Ureter (tissue), 1 donor: ENCODE measurements around the gene GPR17. TPM values are rescaled to one million over a fixed set of nuclear protein-coding genes. Genes with fewer than 3 reads are reported as not detected.

Source experiments
- DNase-seq: peaks from one replicate; pipeline ENCODE4 v3.0.0-alpha.2; 2020; ENCODE audit warnings: low spot score
- total RNA-seq: library from RNA; stranded (reverse); gene quantifications from one replicate; pipeline ENCODE4 v1.2.4, GENCODE V29; 2023
- donor health status: DM: yes; HTN: yes; CAD: no.

The GPR17 gene, protein sequence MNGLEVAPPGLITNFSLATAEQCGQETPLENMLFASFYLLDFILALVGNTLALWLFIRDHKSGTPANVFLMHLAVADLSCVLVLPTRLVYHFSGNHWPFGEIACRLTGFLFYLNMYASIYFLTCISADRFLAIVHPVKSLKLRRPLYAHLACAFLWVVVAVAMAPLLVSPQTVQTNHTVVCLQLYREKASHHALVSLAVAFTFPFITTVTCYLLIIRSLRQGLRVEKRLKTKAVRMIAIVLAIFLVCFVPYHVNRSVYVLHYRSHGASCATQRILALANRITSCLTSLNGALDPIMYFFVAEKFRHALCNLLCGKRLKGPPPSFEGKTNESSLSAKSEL
- not detected for total RNA-seq

DNA sequence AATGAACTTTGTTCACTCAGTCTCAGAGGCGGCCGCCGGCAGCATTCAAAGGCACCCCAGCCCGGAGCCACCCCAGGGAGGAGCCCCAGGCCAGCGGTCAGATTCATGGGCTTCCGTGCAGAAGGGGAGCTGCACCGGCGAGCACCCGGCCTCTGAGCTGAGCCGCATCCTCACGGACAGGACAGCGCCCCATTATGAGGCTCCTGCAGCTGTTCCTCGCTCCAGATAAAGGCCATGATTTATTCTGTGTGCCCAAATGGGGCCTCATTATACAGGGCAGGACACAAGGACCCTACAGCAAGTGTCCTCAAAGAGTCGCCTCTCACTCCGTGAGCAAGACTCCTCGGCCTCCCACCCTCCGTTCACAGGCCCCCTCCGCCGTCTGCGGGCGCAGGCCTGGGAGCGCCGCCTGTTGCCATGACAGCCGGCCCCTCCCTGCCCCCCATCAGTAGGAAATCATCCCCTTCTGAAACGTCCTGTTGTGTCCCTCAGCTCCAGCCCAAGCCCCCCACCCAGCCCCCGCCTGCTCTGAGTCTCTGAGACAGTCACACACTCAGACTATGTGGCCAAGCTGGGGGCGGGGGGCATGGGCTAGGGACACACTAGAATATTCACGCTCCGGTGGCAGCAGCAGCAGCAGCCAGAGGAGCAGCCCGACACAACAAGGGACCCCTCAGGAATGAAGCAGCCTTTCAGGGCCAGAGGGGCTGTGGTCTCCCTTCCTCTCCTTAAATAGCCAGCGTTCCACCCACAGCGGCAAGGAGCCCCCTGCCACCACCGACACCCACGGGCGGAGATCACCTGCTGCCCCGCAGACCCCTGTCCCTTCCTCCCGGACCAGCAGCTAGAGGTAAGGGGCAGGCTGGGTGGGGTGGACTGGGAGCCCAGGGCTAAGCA is at the start of gene GPR17:
GPR17 (plus strand) TSS at position 759 of the 897 bp plus-strand sequence. CDS start 4,583 bp downstream, outside the sequence.
- no peak for DNase-seq

DNA sequence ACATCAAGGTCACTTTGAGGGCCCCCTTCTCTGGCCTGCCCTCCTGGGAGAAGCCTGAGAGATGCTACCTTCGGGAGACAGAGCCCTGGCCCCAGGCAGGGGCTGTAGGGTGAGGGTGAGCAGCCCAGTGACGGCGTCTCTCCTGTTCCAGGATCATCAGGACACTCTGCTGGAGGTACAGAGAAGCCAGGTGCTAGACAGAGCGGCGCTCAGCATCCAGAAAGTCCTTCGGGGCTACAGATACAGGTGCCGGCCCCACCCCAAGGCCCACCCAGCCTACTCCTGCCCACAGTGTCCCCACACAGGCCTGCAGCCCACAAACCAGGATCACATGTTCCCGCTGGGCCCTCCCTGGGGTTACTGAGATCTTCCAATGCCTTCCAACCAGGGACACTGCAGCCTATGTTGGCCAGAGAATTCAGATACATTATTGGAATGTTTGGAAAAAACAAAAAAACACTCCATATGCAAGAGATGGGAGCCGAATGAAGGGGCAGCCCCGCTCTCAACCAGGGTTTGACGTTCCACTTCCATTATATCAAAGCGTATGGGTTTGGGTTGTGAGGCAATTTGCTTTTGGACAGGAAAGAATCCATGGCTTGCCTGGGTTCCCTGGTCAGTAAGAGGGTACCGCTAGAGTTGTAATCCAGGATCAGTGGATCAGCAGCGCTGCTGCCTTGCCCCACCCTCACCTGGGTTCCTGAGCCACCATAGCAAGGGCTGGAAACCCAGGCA is 49.5 kb upstream of the GPR17 start:
- DNase-seq, result peak; percentile 28

DNA sequence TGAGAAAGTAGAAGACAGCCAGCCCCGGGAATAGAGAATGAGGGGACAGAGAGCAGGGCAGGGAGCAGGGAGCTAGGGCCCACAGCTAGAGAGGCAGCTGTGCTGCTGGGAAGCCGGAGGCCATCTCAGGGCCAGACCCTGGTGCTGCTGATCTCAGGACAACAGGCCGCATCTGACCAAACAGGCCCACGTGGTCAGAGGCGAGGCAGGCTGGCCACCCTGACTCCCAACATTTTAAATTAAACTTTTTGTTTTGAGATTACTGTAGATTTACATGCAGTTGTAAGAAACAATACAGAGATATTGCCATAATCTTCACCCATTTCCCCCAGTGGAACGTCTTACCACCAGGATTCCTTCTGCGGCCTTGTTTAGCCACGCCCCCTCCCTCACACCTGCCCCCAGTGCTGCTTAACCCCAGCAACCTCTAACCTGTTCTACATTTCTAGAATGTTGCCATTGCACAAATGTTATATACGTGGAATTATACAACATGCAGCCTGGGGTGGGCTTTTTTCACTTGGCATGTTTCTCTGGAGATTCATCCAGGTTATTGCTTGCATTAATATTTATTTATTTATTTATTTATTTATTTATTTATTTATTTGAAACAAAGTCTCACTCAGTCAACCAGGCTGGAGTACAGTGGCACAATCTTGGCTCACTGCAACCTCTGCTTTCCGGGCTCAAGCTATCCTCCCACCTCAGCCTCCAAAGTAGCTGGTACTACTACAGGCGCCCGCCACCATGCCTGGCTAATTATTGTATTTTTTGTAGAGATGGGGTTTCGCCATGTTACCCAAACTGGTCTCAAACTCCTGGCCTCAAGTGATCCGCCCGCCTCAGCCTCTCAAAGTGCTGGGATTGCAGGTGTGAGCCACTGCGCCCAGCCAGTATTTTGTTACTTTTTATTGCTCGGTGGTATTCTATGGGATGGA is 48.6 kb upstream of the GPR17 start:
- DNase-seq, result peak; percentile 13

DNA sequence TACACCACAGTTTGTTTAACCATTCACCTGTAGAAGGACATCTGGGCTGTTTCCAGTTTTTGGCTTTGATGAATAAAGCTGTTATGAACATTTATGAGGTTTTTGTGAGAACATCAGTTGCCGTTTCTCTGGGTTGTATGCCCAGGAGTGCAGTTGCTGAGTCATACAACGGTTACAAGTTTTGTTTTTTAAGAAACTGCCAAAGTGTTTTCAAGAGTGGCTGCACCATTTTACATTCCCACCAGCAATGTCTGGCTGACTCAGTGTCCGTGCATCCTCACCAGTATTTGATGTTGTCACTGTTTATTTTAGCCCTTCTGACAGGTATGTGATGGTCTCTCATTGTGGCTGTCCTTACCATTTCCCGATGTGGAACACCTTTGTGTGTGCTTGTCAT is 48.0 kb upstream of the GPR17 start:
- DNase-seq, result no peak

DNA sequence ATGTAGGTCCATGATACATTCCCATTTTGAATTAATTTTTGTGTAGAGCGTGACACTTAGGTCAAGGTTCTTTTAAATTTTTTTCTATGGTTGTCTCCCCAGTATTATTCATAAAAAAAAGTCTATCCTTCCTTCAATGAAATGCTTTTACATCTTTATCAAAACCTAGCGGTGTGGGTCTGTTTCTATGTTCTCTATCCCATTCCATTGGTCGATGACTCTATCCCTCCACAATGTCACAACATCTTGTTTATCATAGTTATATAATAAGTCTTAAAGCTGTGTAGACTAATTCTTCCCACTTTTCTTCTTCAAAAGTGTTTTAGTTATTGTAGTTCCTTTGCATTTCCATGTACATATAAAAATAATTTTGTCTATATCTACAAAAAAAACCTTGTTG is 47.2 kb upstream of the GPR17 start:
- DNase-seq, result no peak

- no peak for DNase-seq
Measured at GRCh38 chr2:127599211-127599610, 46.7 kb upstream of the GPR17 start.

DNA sequence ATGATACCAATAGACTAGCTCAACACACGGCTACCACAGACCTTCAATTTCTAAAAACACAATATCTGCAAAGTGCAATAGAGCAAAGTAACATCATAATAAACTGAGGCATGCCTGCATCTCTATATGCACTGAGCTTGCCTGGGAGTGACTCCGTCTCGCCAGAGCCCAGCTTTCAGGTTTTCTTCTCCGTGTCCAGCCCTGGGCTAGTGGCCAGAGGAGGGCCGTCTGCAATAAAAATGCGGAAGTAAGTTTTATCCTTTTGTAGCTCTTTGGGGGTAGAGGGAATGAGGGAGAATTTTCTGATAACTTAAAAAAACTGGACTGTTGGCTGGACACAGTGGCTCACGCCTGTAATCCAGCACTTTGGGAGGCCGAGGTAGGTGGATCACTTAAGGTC is 41.0 kb upstream of the GPR17 start:
- DNase-seq, result peak; percentile 20

GRCh38 chr2:127605691-127606263 is 40.2 kb upstream of the GPR17 start:
- peak; percentile 4 for DNase-seq

- DNase-seq, result peak; percentile 32
Measured at GRCh38 chr2:127606625-127607398, 39.1 kb upstream of the GPR17 start.

GRCh38 chr2:127607399-127607908 is 38.5 kb upstream of the GPR17 start:
- DNase-seq, result peak; percentile 23

GRCh38 chr2:127608061-127609030 is 37.6 kb upstream of the GPR17 start:
- DNase-seq, result peak; percentile 29

DNA sequence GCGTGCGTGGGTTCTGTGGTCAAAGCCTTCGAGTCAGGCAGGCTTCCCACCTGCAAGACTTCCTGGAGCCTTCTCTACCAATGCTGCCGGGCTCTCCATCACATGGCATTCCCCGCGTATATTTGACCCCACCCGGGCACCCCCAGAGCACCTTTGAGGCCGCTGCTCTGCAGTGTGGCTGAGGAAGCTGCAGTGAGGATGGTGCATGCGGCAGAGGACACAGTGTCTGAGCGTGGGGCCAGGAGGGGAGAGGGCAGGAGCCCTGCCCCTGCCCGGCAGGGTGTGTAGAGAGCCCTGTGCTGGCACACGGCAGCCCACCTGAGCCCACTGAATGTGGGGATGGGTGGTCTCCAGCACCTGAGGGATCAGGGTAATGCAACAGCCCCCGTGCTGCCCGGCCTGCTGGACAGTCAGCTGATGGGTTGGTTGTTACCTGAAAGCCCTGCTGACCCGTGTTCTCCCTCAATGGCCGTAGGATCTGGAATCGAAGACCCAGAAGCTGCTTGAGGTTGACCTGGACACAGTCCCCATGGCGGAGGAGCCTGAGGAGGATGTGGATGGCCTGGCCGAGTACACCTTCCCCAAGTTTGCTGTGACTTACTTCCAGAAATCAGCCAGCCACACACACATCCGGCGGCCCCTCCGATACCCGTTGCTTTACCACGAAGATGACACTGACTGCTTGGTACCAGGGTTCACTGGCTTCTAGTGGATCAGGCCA is 36.8 kb upstream of the GPR17 start:
- peak; percentile 34 for DNase-seq

GRCh38 chr2:127609818-127610217 is 36.1 kb upstream of the GPR17 start:
- DNase-seq, result peak; percentile 30

GRCh38 chr2:127610561-127610960 is 35.4 kb upstream of the GPR17 start:
- peak; percentile 29 for DNase-seq

DNA sequence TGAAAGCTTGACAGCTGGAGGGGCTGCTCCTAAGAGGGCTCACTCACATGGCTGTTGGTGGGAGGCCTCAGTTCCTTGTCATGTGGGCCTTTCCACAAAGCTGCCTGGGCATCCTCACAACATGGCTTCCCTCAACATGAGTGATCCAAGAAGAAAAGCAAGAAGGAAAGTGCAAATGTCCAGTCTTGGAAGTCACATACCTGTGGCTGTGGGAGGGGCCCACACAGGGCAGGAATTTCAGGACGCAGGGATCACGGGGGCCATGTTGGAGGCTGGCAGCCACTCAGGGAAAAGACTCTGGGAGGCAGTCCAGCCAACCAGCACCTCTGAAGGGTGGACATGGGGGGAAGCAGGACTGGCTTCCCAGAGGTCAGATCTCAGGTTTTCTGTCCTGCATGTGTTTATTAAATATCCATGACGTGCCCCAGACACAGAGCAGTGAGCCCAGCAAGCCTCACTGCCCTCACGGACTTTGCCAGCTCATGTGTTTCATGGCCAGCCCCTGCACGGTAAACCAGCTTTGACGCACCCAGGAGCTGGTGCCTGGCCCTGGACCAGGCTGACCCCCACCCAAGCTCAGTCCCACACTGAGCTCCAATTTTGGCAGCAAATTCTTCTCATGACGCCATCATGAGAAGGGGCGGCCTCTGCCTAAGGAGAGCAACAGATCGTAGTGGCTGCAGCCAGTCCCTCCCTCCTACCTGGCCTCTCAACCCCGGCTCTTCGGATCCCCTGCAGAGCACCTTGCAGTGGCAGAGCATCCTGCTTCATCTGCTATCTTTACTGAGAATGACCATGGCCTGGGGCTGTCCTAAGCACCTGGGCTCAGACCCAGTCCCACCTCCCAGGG is 34.7 kb upstream of the GPR17 start:
- peak; percentile 31 for DNase-seq

- DNase-seq, result peak; percentile 31
Measured at GRCh38 chr2:127612111-127612822, 33.7 kb upstream of the GPR17 start.
